Caco-2 (cell line): ENCODE results near the gene ATRIP. TPM values are rescaled to one million over a fixed set of nuclear protein-coding genes. Genes with fewer than 3 reads are reported as not detected.

Experiments used
- BruUV-seq: library from RNA; stranded (reverse); fragments of 400-500 nt; replicated peaks from 2 replicates; lab custom pipeline; 2021; lab: Mats Ljungman, UMichigan
- CTCF ChIA-PET: fragments of 300-600 bp; sonication (Branson Sonifier 250); formaldehyde crosslinking; loops from one replicate; lab custom pipeline; 2022; ENCODE audit warnings: antibody characterized with exemption; lab: Charles Lee
- POLR2A ChIA-PET: fragments of 300-600 bp; sonication (Branson Sonifier 250); formaldehyde crosslinking; loops from one replicate; lab custom pipeline; 2022; ENCODE audit warnings: antibody characterized with exemption; lab: Charles Lee
- DNase-seq, 2 experiments: peaks; one replicate each; pipeline versions ENCODE4 v3.0.0 to v3.0.0-alpha.2; 2020 to 2022
- H3K27me3 ChIP-seq: replicated peaks from 2 replicates; pipeline ENCODE4 v1.6.0; 2011; ENCODE audit warnings: low read length; ENCODE audit not compliant: control insufficient read depth, insufficient read depth
- H3K36me3 ChIP-seq: 2 replicates; pipeline ENCODE4 v1.5.1; 2011; ENCODE audit warnings: low read length; ENCODE audit not compliant: control insufficient read depth, insufficient read depth
- H3K4me1 ChIP-seq: fragments of 250-450 bp; sonication (Bioruptor Pico); 2 replicates; pipeline ENCODE4 v1.5.1; 2020; ENCODE audit warnings: mild to moderate bottlenecking
- H3K4me3 ChIP-seq: 2 replicates; pipeline ENCODE4 v1.5.1; 2011; ENCODE audit warnings: low read depth, mild to moderate bottlenecking, control low read depth, low read length
- H3K9me3 ChIP-seq: fragments of 250-450 bp; sonication (Bioruptor Pico); 2 replicates; pipeline ENCODE4 v1.5.1; 2020; ENCODE audit warnings: mild to moderate bottlenecking, moderate library complexity
- H3K27ac Mint-ChIP-seq: one replicate; pipeline ENCODE4 v1.8.0; 2022; ENCODE audit warnings: mixed read lengths; ENCODE audit not compliant: unreplicated experiment
- H3K27me3 Mint-ChIP-seq: one replicate; pipeline ENCODE4 v1.8.0; 2022; ENCODE audit warnings: mixed read lengths; ENCODE audit not compliant: insufficient read depth, unreplicated experiment
- H3K36me3 Mint-ChIP-seq: one replicate; pipeline ENCODE4 v1.8.0; 2022; ENCODE audit warnings: mild to moderate bottlenecking, mixed read lengths; ENCODE audit not compliant: insufficient read depth, unreplicated experiment
- H3K4me1 Mint-ChIP-seq: one replicate; pipeline ENCODE4 v1.8.0; 2022; ENCODE audit warnings: low read depth, mixed read lengths; ENCODE audit not compliant: unreplicated experiment
- H3K4me3 Mint-ChIP-seq: one replicate; pipeline ENCODE4 v1.8.0; 2022; ENCODE audit warnings: mild to moderate bottlenecking, moderate library complexity, mixed read lengths; ENCODE audit not compliant: unreplicated experiment
- H3K9me3 Mint-ChIP-seq: one replicate; pipeline ENCODE4 v1.8.0; 2022; ENCODE audit warnings: mixed read lengths; ENCODE audit not compliant: unreplicated experiment
- intact Hi-C: fragments of 100-400 bp; cut with micrococcal nuclease; formaldehyde crosslinking; loops from one replicate; pipeline ENCODE4 v1.10.0; 2022; ENCODE audit not compliant: unreplicated experiment
- total RNA-seq: library from RNA; stranded (reverse); gene quantifications from 2 replicates; pipeline ENCODE4 v1.2.3, GENCODE V29; 2022
- TF ChIP-seq, protein P1 (sequence below), 2 experiments: fragments of 200-600 bp in 1 of 2; IDR thresholded peaks; 1 replicate in 1 of 2; 2 replicates in 1 of 2; pipeline versions ENCODE4 v1.5.1 to v1.8.0; 2011 to 2022; ENCODE audit warnings: antibody characterized with exemption in 1 of 2, control low read depth in 1 of 2, inconsistent platforms in 1 of 2, low read depth in 1 of 2, low read length in 1 of 2, mild to moderate bottlenecking in 1 of 2, moderate library complexity in 1 of 2; ENCODE audit not compliant: insufficient read depth in 1 of 2, severe bottlenecking in 1 of 2, unreplicated experiment in 1 of 2

The ATRIP gene
- total RNA-seq, 1 experiment from 2014 or later: 15.9 TPM

DNA sequence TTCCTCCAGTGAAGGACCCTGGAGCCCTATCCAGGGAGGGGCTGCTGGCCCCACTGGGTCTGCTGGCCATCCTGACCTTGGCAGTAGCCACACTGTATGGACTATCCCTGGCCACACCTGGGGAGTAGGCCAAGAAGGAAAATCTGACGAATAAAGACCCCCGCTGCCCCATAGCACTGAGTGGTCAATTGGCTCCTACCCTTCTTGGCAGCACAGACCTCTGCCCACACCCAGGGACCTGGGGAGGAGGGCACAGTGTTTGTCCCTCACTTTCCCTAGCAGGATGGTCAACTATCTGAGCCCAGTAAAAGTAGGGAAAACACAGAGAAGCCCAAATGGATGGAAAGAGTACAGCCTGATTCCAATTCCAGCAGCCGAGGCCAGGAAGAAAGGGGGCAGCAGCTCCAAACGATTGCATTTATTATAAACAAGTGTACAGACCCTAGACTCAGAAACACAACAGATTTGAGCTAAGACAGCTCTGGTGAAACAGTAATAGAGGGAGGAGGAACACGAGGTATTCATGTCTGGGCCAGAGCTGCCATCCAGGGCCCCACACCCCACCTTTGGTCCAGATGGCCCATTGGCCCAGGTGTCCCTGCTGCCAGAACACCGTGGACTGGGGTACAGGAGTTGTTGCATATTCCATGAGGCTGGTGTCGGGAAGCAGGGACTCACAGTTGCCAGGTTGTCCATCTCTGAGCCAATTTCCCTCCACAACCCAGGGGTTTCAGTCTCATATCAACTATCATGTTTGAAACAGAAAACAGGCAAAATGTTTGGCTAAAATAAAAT, 21.1 kb downstream of the ATRIP start:
- Histone ChIP-seq H3K4me1 (peaks cover 19% of the 10 kb centered on the region), H3K4me3 (no peak overlapping the region), H3K36me3 (peaks cover 5% of the 10 kb centered on the region), H3K9me3 (no peaks in the 10 kb centered on the region), H3K27me3 (no peaks in the 10 kb centered on the region)
- POLR2A ChIA-PET: interaction anchor here (0.6 kb wide), 2 partner anchors 55 to 426 kb away, joined by 4 to 5 read pairs; no protein-coding TSS in a partner anchor
- peak overlapping the region; percentile 99 for H3K27ac Mint-ChIP-seq
- TF ChIP-seq, protein P1, sequence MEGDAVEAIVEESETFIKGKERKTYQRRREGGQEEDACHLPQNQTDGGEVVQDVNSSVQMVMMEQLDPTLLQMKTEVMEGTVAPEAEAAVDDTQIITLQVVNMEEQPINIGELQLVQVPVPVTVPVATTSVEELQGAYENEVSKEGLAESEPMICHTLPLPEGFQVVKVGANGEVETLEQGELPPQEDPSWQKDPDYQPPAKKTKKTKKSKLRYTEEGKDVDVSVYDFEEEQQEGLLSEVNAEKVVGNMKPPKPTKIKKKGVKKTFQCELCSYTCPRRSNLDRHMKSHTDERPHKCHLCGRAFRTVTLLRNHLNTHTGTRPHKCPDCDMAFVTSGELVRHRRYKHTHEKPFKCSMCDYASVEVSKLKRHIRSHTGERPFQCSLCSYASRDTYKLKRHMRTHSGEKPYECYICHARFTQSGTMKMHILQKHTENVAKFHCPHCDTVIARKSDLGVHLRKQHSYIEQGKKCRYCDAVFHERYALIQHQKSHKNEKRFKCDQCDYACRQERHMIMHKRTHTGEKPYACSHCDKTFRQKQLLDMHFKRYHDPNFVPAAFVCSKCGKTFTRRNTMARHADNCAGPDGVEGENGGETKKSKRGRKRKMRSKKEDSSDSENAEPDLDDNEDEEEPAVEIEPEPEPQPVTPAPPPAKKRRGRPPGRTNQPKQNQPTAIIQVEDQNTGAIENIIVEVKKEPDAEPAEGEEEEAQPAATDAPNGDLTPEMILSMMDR (IDR thresholded peaks at IDR 0.05; ENCODE audit: insufficient read depth in 1 of 2, low read depth in 1 of 2, low read length in 1 of 2, severe bottlenecking in 1 of 2, unreplicated experiment in 1 of 2): no peak
- CTCF ChIA-PET: interaction anchor here (0.8 kb wide), 1 partner anchor 85 kb away, joined by 4 read pairs; no protein-coding TSS in a partner anchor
- H3K27me3 Mint-ChIP-seq: no peaks in the 10 kb centered on the region
- intact Hi-C loops: loop anchor here (10.0 kb wide), 1 partner anchor 197 kb away; the partner anchor contains the start of gene CELSR3
- H3K9me3 Mint-ChIP-seq: no peaks in the 10 kb centered on the region
- H3K36me3 Mint-ChIP-seq: peaks cover 35% of the 10 kb centered on the region
- peaks cover 16% of the 10 kb centered on the region for H3K4me1 Mint-ChIP-seq
- no peak for DNase-seq
- BruUV-seq: no TSS peak
- no peak overlapping the region for H3K4me3 Mint-ChIP-seq

DNA sequence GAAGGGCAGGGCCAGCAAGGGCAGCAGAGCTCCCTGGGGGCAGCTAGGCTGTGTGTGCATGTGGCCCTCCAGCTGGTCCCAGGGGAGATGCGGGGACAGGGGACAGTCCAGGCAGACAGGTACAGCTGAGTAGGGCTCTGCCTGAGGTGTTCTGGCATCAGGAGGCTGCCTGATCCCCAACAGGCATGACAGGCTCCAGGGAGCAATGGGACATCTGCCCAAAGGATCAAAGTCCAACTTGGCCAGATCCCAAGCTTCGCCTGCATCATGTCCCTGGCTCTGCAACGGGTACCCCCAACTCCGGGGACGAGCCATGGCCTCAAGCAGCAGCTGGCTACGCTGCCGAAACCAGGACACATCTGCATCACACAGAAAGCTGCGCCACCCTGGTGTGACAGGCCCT, 21.8 kb downstream of the ATRIP start:
- DNase-seq: no peak
- BruUV-seq: no TSS peak
- H3K9me3 ChIP-seq: no peaks in the 10 kb centered on the region
- Mint-ChIP-seq H3K36me3 (peaks cover 41% of the 10 kb centered on the region), H3K27me3 (no peaks in the 10 kb centered on the region), H3K9me3 (no peaks in the 10 kb centered on the region), H3K4me1 (peaks cover 16% of the 10 kb centered on the region), H3K4me3 (no peak overlapping the region), H3K27ac (peak overlapping the region; percentile 16)
- intact Hi-C loops: loop anchor here (10.0 kb wide), 1 partner anchor 196 kb away; the partner anchor contains the start of gene CELSR3
- CTCF ChIA-PET: interaction anchor here (0.8 kb wide), 1 partner anchor 84 kb away, joined by 4 read pairs; no protein-coding TSS in a partner anchor
- peaks cover 19% of the 10 kb centered on the region for H3K4me1 ChIP-seq
- no peak overlapping the region for H3K4me3 ChIP-seq
- TF ChIP-seq, protein P1 (IDR thresholded peaks at IDR 0.05; ENCODE audit: insufficient read depth in 1 of 2, low read depth in 1 of 2, low read length in 1 of 2, severe bottlenecking in 1 of 2, unreplicated experiment in 1 of 2): no peak
- peaks cover 5% of the 10 kb centered on the region for H3K36me3 ChIP-seq
- H3K27me3 ChIP-seq: no peaks in the 10 kb centered on the region
- POLR2A ChIA-PET: interaction anchor here (0.6 kb wide), 1 partner anchor 426 kb away, joined by 5 read pairs; no protein-coding TSS in a partner anchor

DNA sequence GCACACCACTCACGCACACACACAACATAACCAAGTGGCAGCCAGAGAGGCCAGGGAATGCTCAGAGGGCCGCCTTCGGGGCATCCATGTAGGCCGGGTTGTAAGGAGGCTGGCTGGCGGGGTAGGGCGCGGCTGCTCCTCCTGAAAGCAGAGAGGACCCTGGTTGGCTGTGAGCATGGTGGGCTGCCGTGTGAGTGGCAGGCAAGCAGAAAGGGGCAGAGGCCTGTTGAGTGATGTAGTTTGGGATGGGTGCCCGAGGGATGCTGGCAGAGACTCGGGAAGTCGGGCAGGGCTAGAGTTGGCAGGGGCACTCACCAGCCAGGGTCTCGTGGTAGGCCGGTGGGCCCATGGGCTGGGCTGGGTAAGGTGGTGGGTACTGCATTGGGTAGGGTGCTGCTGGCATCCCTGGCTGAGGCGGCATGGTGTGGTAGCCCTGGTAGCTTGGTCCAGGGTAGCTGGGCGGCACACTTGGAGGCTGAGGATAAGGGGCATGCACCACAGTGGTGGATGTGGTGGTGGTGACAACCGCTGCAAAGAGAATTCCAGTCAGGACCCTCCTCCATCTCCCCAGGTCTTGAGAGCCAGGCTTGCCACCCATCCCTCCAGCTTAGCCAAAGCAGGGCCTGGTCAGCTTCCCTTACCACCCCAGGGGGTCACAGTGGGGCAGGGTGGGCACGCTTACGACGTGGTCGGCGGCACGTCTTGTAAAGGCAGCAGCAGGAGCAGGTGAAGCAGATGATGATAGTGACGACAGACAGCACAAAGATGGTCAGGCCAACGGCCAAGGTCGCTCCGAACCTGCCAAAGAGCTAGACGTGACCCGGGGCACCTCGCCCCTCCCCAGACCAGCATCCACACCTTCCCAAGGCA, 22.7 kb downstream of the ATRIP start:
- Histone ChIP-seq H3K9me3 (no peaks in the 10 kb centered on the region), H3K4me3 (no peak overlapping the region), H3K4me1 (peaks cover 26% of the 10 kb centered on the region), H3K27me3 (no peaks in the 10 kb centered on the region), H3K36me3 (peaks cover 4% of the 10 kb centered on the region)
- intact Hi-C loops: loop anchor here (10.0 kb wide), 1 partner anchor 196 kb away; the partner anchor contains the start of gene CELSR3
- Mint-ChIP-seq H3K36me3 (peaks cover 46% of the 10 kb centered on the region), H3K27me3 (no peaks in the 10 kb centered on the region), H3K9me3 (no peaks in the 10 kb centered on the region), H3K4me3 (no peak overlapping the region), H3K27ac (peak overlapping the region; percentile 74), H3K4me1 (peaks cover 16% of the 10 kb centered on the region)
- ChIA-PET POLR2A (no interaction called here), CTCF (no interaction called here)
- no TSS peak for BruUV-seq
- no peak for DNase-seq
- TF ChIP-seq, protein P1 (IDR thresholded peaks at IDR 0.05; ENCODE audit: insufficient read depth in 1 of 2, low read depth in 1 of 2, low read length in 1 of 2, severe bottlenecking in 1 of 2, unreplicated experiment in 1 of 2): no peak
